Pancreas (tissue), 10 donors: ENCODE results near the gene KCNJ9. TPM values are rescaled to one million over a fixed set of nuclear protein-coding genes. Genes with fewer than 3 reads are reported as not detected.

Experiments
- ATAC-seq, 4 donors: fragments of 200-7000 bp; cut with Tn5 transposase; one replicate each; pipeline versions ENCODE4 v1.8.0 to v1.9.1; 2020; ENCODE audit warnings: mild to moderate bottlenecking in 4 of 4, moderate library complexity in 4 of 4
- DNase-seq, 6 donors: peaks; one replicate each; pipeline ENCODE4 v3.0.0-alpha.2; 2020
- FAIRE-seq: peaks from 2 replicates; lab custom pipeline; 2012; peaks lifted over from hg19 to GRCh38; lab: Jason Lieb, UNC
- H3K27ac ChIP-seq, 4 donors: fragments of 200-600 bp; sonication (generic); 1 replicate in 3 of 4; 2 replicates in 1 of 4; pipeline versions ENCODE4 v1.5.0 to v1.8.0; 2020
- H3K27me3 ChIP-seq, 4 donors: fragments of 200-600 bp; one replicate each; pipeline ENCODE4 v1.8.0; 2021
- H3K36me3 ChIP-seq, 3 donors: fragments of 200-600 bp; sonication (generic) in 1 of 3; one replicate each; pipeline versions ENCODE4 v1.5.0 to v1.8.0; 2020 to 2021
- H3K4me1 ChIP-seq, 3 donors: fragments of 200-600 bp; one replicate each; pipeline ENCODE4 v1.8.0; 2021
- H3K4me3 ChIP-seq, 4 donors: fragments of 200-600 bp; sonication (generic) in 2 of 4; one replicate each; pipeline versions ENCODE4 v1.5.0 to v1.8.0; 2020 to 2021
- H3K9me3 ChIP-seq, 4 donors: fragments of 200-600 bp; one replicate each; pipeline ENCODE4 v1.8.0; 2021
- WGBS, 2 donors: extraction: QIAGEN DNeasy Blood & Tissue Kit; methylation state at CpG; one replicate each; pipeline ENCODE4 v1.1.7; 2013; 5-methylcytosine and 5-hydroxymethylcytosine counted together
- intact Hi-C, 3 donors: fragments of 100-400 bp; cut with DNase I; formaldehyde crosslinking; loops; one replicate each; pipeline versions ENCODE4 v1.11.1 to v1.14.2; 2022
- polyA plus RNA-seq, 2 donors: library from polyadenylated mRNA; stranded (reverse); fragments of 200-250 nt; gene quantifications; one replicate each; pipeline ENCODE4 v1.2.3, GENCODE V29; 2013
- total RNA-seq, 6 donors: library from RNA; stranded (reverse); fragmentation: NEBNext Ultra II Directional in 4 of 6; extraction: Animal tissue kit (Norgen Biotek cat#: 25700) in 4 of 6; gene quantifications; one replicate each; pipeline versions ENCODE4 v1.2.1 to v1.2.4, GENCODE V29; 2021 to 2023
- TF ChIP-seq, protein P1 (sequence below), 4 donors: fragments of 200-600 bp; sonication (generic) in 3 of 4; IDR thresholded peaks; one replicate each; pipeline versions ENCODE4 v1.5.0 to v1.8.0; 2021; ENCODE audit warnings: antibody characterized with exemption in 4 of 4
- donor health status: healthy with polysubstance abuse.
- donor health status: DM: no; HTN: no; CAD: no; lungs with moderate emphysema.
- donor health status: DM: no; HTN: no; CAD: no.
- donor health status: control.
- donor health status: control.
- donor health status: Bipolar disorder and iron deficiency.
- donor health status: DM: yes; HTN: yes; CAD: no.
- donor health status: DM: no; HTN: no; CAD: no.
- donor health status: DM: no; HTN: no; CAD: no.
- donor health status: DM: yes; HTN: yes; CAD: no.

KCNJ9 gene
- total and polyA plus RNA-seq, 8 donors = 0.02 to 0.04 TPM; not detected in 6

GRCh38 chr1:160093624-160094290, 12.4 kb downstream of the KCNJ9 start:
- Histone ChIP-seq H3K27me3 (no peaks in the 10 kb centered on the region), H3K27ac (no peak overlapping the region), H3K9me3 (no peaks in the 10 kb centered on the region), H3K36me3 (peaks cover 0 to 29% (median 0%) of the 10 kb centered on the region in 3 donors), H3K4me3 (no peak overlapping the region), H3K4me1 (peaks cover 0 to 20% (median 13%) of the 10 kb centered on the region in 3 donors)
- intact Hi-C loops = no loop called here
- DNase-seq (peak in 1 of 6 donors; percentile 35), FAIRE-seq (no peak), ATAC-seq (no peak)
- 74 to 78% methylated on average over 21 of the region's 21 CpGs for WGBS, 2 donors
- TF ChIP-seq, protein P1, sequence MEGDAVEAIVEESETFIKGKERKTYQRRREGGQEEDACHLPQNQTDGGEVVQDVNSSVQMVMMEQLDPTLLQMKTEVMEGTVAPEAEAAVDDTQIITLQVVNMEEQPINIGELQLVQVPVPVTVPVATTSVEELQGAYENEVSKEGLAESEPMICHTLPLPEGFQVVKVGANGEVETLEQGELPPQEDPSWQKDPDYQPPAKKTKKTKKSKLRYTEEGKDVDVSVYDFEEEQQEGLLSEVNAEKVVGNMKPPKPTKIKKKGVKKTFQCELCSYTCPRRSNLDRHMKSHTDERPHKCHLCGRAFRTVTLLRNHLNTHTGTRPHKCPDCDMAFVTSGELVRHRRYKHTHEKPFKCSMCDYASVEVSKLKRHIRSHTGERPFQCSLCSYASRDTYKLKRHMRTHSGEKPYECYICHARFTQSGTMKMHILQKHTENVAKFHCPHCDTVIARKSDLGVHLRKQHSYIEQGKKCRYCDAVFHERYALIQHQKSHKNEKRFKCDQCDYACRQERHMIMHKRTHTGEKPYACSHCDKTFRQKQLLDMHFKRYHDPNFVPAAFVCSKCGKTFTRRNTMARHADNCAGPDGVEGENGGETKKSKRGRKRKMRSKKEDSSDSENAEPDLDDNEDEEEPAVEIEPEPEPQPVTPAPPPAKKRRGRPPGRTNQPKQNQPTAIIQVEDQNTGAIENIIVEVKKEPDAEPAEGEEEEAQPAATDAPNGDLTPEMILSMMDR (IDR thresholded peaks at IDR 0.05) = no peak

DNA sequence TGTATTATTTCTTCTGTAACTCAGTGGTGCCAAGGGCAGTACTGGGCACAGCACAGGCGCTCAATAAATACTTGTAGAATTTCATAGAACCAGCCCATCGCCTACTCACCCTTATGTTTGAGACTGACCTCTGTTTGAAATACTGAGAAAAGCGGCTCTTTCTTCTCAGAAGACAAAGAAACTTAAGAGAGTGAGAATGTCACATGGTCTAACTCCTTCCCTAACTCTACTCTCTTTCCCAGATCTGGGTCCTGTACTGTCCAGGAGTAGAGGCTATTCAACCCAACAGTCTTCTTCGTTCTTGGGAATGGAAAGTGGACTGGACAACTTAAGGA, 12.9 kb downstream of the KCNJ9 start:
- ATAC-seq (no peak), FAIRE-seq (no peak), DNase-seq (no peak)
- intact Hi-C loops = no loop called here
- Histone ChIP-seq H3K36me3 (peaks cover 0 to 29% (median 0%) of the 10 kb centered on the region in 3 donors), H3K27ac (no peak overlapping the region), H3K9me3 (no peaks in the 10 kb centered on the region), H3K4me3 (no peak overlapping the region), H3K4me1 (peaks cover under 1 to 21% (median 13%) of the 10 kb centered on the region in 3 donors), H3K27me3 (no peaks in the 10 kb centered on the region)
- TF ChIP-seq, protein P1 (IDR thresholded peaks at IDR 0.05) = no peak
- 72 to 75% methylated on average over 4 of the region's 4 CpGs for WGBS, 2 donors

- no peak overlapping the region for H3K4me3 ChIP-seq
- TF ChIP-seq, protein P1 (IDR thresholded peaks at IDR 0.05) = no peak
- no peaks in the 10 kb centered on the region for H3K27me3 ChIP-seq
- intact Hi-C loops = no loop called here
- peaks cover 5 to 22% (median 13%) of the 10 kb centered on the region in 3 donors for H3K4me1 ChIP-seq
- ATAC-seq = no peak
- H3K27ac ChIP-seq = no peak overlapping the region
- H3K36me3 ChIP-seq = peaks cover 0 to 29% (median 0%) of the 10 kb centered on the region in 3 donors
- WGBS, 2 donors = 91 to 94% methylated on average over 14 of the region's 14 CpGs
- FAIRE-seq = no peak
- H3K9me3 ChIP-seq = no peaks in the 10 kb centered on the region
- DNase-seq = no peak
These were observed 13.5 kb downstream of the KCNJ9 start for GRCh38 chr1:160094806-160095205.

- intact Hi-C loops = no loop called here
These were observed 14.2 kb downstream of the KCNJ9 start for GRCh38 chr1:160095382-160096105.

More at GRCh38 chr1:160095382-160096105, 14.2 kb downstream of the KCNJ9 start:
- peaks cover 5 to 24% (median 13%) of the 10 kb centered on the region in 3 donors for H3K4me1 ChIP-seq
- 86 to 95% methylated on average over 4 of the region's 4 CpGs for WGBS, 2 donors
- H3K27me3 ChIP-seq = no peaks in the 10 kb centered on the region
- H3K36me3 ChIP-seq = peaks cover 0 to 29% (median 0%) of the 10 kb centered on the region in 3 donors
- TF ChIP-seq, protein P1 (IDR thresholded peaks at IDR 0.05) = no peak
- DNase-seq (no peak), FAIRE-seq (no peak), ATAC-seq (no peak)
- H3K27ac ChIP-seq = no peak overlapping the region
- no peak overlapping the region for H3K4me3 ChIP-seq
- H3K9me3 ChIP-seq = no peaks in the 10 kb centered on the region
